ENCODE data around the gene TMEM178B. TPM values are rescaled to one million over a fixed set of nuclear protein-coding genes. Genes with fewer than 3 reads are reported as not detected.

The TMEM178B gene
- total and polyA plus RNA-seq, 2 of the 13 experiments (the other 11 are each of a cell fraction or from before 2014, with no cell fraction given): 0.01 to 0.02 TPM

- Histone ChIP-seq H3K4me2 (ENCODE audit: low read depth, low read length) (no peak overlapping the region), H2AFZ (ENCODE audit: low read length) (no peak overlapping the region), H3K4me1 (ENCODE audit: insufficient read depth, low read length) (no peaks in the 10 kb centered on the region), H3K9me3 (ENCODE audit: low read length) (no peaks in the 10 kb centered on the region), H3K36me3 (replicated peaks in 1 of 2; ENCODE audit: control insufficient read depth in 1 of 2, insufficient read depth in 2 of 2, low read length in 2 of 2) (no peaks in the 10 kb centered on the region), H3K27me3 (ENCODE audit: control insufficient read depth in 1 of 2, insufficient read depth in 2 of 2, low read length in 2 of 2) (peaks cover 0 to 21% of the 10 kb centered on the region in 2 experiments; a peak in 3 of 5 replicates), H3K79me2 (ENCODE audit: insufficient read depth, low read length) (no peaks in the 10 kb centered on the region), H3K4me3 (replicated peaks in 1 of 3; ENCODE audit: insufficient read depth in 1 of 3, low read depth in 2 of 3, low read length in 3 of 3) (no peak overlapping the region), H4K20me1 (ENCODE audit: insufficient read depth, low read length) (no peaks in the 10 kb centered on the region), H3K9ac (ENCODE audit: insufficient read depth, low read depth, low read length) (no peak overlapping the region), H3K27ac (ENCODE audit: extremely low read length, insufficient read depth, low read length) (no peak overlapping the region)
- CTCF ChIA-PET (ENCODE audit: low intra/inter-chr PET ratio, low total read pairs): no interaction called here
- ATAC-seq (no peak), FAIRE-seq (no peak), DNase-seq (ENCODE audit: low spot score) (no peak)
- WGBS (ENCODE audit: low lambda C conversion rate): 0% methylated on average over 3 of the region's 3 CpGs
- no TSS peak for BruUV-seq (replicated peaks)
- POLR2A ChIA-PET: no interaction called here
- no peak for TF ChIP-seq ZNF576 (CRISPR knock-in tag; IDR thresholded peaks at IDR 0.05)
- no peak for TF ChIP-seq ZNF337 (CRISPR knock-in tag; IDR thresholded peaks at IDR 0.05; ENCODE audit: borderline replicate concordance, low read depth)
- intact Hi-C loops (cut with micrococcal nuclease; ENCODE audit: unreplicated experiment) (no loop called here), in situ Hi-C loops (cut with HindIII; ENCODE audit: extremely low pct_ligation_motif_present, low pct_unique_long_range_greater_than_20kb) (no loop called here)
Measured at GRCh38 chr7:141352955-141353354, 279.1 kb downstream of the TMEM178B start.

GRCh38 chr7:141354251-141354650 lies 280.4 kb downstream of the TMEM178B start:
- Histone ChIP-seq H2AFZ (ENCODE audit: low read length) (no peak overlapping the region), H3K79me2 (ENCODE audit: insufficient read depth, low read length) (no peaks in the 10 kb centered on the region), H3K36me3 (replicated peaks in 1 of 2; ENCODE audit: control insufficient read depth in 1 of 2, insufficient read depth in 2 of 2, low read length in 2 of 2) (no peaks in the 10 kb centered on the region), H3K4me2 (ENCODE audit: low read depth, low read length) (no peak overlapping the region), H3K9me3 (ENCODE audit: low read length) (no peaks in the 10 kb centered on the region), H3K4me1 (ENCODE audit: insufficient read depth, low read length) (no peaks in the 10 kb centered on the region), H3K27me3 (ENCODE audit: control insufficient read depth in 1 of 2, insufficient read depth in 2 of 2, low read length in 2 of 2) (peaks cover 0 to 11% of the 10 kb centered on the region in 2 experiments; a peak in 3 of 5 replicates), H3K9ac (ENCODE audit: insufficient read depth, low read depth, low read length) (no peak overlapping the region), H4K20me1 (ENCODE audit: insufficient read depth, low read length) (no peaks in the 10 kb centered on the region), H3K27ac (ENCODE audit: extremely low read length, insufficient read depth, low read length) (no peak overlapping the region), H3K4me3 (replicated peaks in 1 of 3; ENCODE audit: insufficient read depth in 1 of 3, low read depth in 2 of 3, low read length in 3 of 3) (no peak overlapping the region)
- DNase-seq (ENCODE audit: low spot score) (no peak), ATAC-seq (no peak), FAIRE-seq (no peak)
- TF ChIP-seq ZBED4 (CRISPR knock-in tag; IDR thresholded peaks at IDR 0.05; ENCODE audit: borderline replicate concordance) (no peak), TRIM24 (CRISPR knock-in tag; IDR thresholded peaks at IDR 0.05) (no peak), ZNF747 (CRISPR knock-in tag; IDR thresholded peaks at IDR 0.05; ENCODE audit: borderline replicate concordance) (no peak), RFX3 (CRISPR knock-in tag; IDR thresholded peaks at IDR 0.05) (no peak), CENPBD1 (CRISPR knock-in tag; IDR thresholded peaks at IDR 0.05; ENCODE audit: borderline replicate concordance, low read depth) (no peak), ZMAT5 (CRISPR knock-in tag; IDR thresholded peaks at IDR 0.05; ENCODE audit: borderline replicate concordance, low read depth) (no peak)
- 0% methylated on average over 1 of the region's 1 CpG for WGBS (ENCODE audit: low lambda C conversion rate)
- no TSS peak for BruUV-seq (replicated peaks)
- CTCF ChIA-PET (ENCODE audit: low intra/inter-chr PET ratio, low total read pairs): no interaction called here
- intact Hi-C loops (cut with micrococcal nuclease; ENCODE audit: unreplicated experiment) (no loop called here), in situ Hi-C loops (cut with HindIII; ENCODE audit: extremely low pct_ligation_motif_present, low pct_unique_long_range_greater_than_20kb) (no loop called here)
- POLR2A ChIA-PET: no interaction called here

Data from HepG2 (cell line).